Vagina (tissue), 2 donors: Measurements from ENCODE around the gene NR1H4. TPM values are rescaled to one million over a fixed set of nuclear protein-coding genes. Genes with fewer than 3 reads are reported as not detected.

Experiments used
- DNase-seq, 2 donors: peaks; one replicate each; pipeline ENCODE4 v3.0.0-alpha.2; 2017; ENCODE audit errors: extremely low spot score in 2 of 2
- H3K27ac ChIP-seq: fragments of 200-600 bp; sonication (generic); one replicate; pipeline ENCODE4 v1.5.1; 2019
- H3K27me3 ChIP-seq: fragments of 200-600 bp; sonication (generic); one replicate; pipeline ENCODE4 v1.5.1; 2019
- H3K36me3 ChIP-seq, 2 donors: fragments of 200-600 bp; sonication (generic); one replicate each; pipeline ENCODE4 v1.5.1; 2017 to 2019
- H3K4me1 ChIP-seq: fragments of 200-600 bp; sonication (generic); one replicate; pipeline ENCODE4 v1.5.1; 2019
- H3K4me3 ChIP-seq, 2 donors: fragments of 200-600 bp; sonication (generic); 1 replicate in 1 of 2; 2 replicates in 1 of 2; pipeline ENCODE4 v1.5.1; 2016 to 2019
- H3K9me3 ChIP-seq: fragments of 200-600 bp; sonication (generic); one replicate; pipeline ENCODE4 v1.5.1; 2019
- POLR2A ChIP-seq, 2 donors: fragments of 450-650 bp; IDR thresholded peaks; one replicate each; pipeline ENCODE4 v1.6.1; 2017; ENCODE audit warnings: antibody characterized with exemption in 2 of 2, mild to moderate bottlenecking in 2 of 2, moderate library complexity in 2 of 2
- POLR2AphosphoS5 ChIP-seq, 2 donors: sonication (generic); formaldehyde crosslinking; IDR thresholded peaks; one replicate each; pipeline ENCODE4 v1.9.0; 2017; ENCODE audit warnings: antibody characterized with exemption in 2 of 2, mild to moderate bottlenecking in 2 of 2, low read depth in 1 of 2; ENCODE audit not compliant: insufficient read depth in 1 of 2
- intact Hi-C: fragments of 100-400 bp; cut with DNase I; formaldehyde crosslinking; loops from one replicate; pipeline ENCODE4 v1.15.1; 2023
- total RNA-seq: library from RNA; depleted of rRNA; stranded (reverse); fragments of >200 nt; gene quantifications from one replicate; pipeline ENCODE4 v1.2.3, GENCODE V29; 2016
- TF ChIP-seq, protein P1 (sequence below), 3 experiments: fragments of 450-650 bp in 2 of 3; fragments of 200-600 bp in 1 of 3; sonication (generic) in 1 of 3; IDR thresholded peaks; one replicate each; pipeline ENCODE4 v1.5.1; 2017 to 2019; ENCODE audit warnings: antibody characterized with exemption in 3 of 3, mild to moderate bottlenecking in 2 of 3, moderate library complexity in 2 of 3

NR1H4 gene
- total RNA-seq, 1 donor from 2014 or later = not detected

DNA sequence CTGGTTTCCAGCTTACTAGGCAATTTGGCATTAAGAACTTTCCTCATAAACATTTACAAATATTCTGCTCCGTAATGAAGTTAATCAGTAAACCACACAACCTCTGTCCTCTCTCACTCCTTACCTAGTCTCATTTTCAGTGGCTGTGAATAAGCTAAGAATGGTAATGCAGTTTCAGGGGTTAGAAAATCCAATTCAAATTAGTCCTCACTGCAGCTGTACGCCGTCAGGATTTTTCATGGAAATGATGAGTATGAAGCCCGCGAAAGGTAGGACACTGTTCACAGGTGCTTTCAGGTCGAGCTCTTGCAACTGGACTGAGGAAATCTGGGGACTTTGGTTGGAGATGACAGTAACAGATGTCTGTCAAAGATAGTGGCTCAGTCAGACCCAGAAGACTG is 29.6 kb downstream of the NR1H4 start:
- no peaks in the 10 kb centered on the region for H3K4me1 ChIP-seq
- no peaks in the 10 kb centered on the region for H3K27me3 ChIP-seq
- intact Hi-C loops = no loop called here
- H3K36me3 ChIP-seq = no peaks in the 10 kb centered on the region
- TF ChIP-seq POLR2AphosphoS5 (IDR thresholded peaks at IDR 0.05; ENCODE audit: insufficient read depth in 1 of 2, low read depth in 1 of 2) (no peak), POLR2A (IDR thresholded peaks at IDR 0.05) (no peak)
- TF ChIP-seq, protein P1, sequence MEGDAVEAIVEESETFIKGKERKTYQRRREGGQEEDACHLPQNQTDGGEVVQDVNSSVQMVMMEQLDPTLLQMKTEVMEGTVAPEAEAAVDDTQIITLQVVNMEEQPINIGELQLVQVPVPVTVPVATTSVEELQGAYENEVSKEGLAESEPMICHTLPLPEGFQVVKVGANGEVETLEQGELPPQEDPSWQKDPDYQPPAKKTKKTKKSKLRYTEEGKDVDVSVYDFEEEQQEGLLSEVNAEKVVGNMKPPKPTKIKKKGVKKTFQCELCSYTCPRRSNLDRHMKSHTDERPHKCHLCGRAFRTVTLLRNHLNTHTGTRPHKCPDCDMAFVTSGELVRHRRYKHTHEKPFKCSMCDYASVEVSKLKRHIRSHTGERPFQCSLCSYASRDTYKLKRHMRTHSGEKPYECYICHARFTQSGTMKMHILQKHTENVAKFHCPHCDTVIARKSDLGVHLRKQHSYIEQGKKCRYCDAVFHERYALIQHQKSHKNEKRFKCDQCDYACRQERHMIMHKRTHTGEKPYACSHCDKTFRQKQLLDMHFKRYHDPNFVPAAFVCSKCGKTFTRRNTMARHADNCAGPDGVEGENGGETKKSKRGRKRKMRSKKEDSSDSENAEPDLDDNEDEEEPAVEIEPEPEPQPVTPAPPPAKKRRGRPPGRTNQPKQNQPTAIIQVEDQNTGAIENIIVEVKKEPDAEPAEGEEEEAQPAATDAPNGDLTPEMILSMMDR (IDR thresholded peaks at IDR 0.05) = no peak
- no peaks in the 10 kb centered on the region for H3K9me3 ChIP-seq
- H3K27ac ChIP-seq = no peak overlapping the region
- no peak for DNase-seq
- H3K4me3 ChIP-seq = no peak overlapping the region

DNA sequence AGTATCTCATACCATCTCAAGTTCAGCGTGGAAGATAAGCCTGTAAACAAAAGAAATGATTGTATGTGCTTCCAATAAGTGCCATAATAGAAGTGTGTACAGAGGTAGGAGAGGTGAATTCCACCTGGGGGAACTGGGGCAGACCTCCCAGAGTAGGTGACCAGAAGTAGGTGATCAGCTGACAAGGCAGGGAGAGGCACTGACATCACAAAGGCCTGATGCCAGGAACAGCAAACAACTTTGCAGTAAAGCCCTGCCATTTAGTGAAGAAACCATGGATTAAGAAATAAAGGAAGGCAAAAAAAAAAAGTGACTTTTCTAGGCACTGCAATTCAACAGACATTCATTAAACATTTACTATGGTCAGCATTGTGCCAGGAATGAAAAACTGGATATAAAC is 31.1 kb downstream of the NR1H4 start:
- TF ChIP-seq, protein P1 (IDR thresholded peaks at IDR 0.05) = no peak
- Histone ChIP-seq H3K27me3 (no peaks in the 10 kb centered on the region), H3K27ac (no peak overlapping the region)

DNA sequence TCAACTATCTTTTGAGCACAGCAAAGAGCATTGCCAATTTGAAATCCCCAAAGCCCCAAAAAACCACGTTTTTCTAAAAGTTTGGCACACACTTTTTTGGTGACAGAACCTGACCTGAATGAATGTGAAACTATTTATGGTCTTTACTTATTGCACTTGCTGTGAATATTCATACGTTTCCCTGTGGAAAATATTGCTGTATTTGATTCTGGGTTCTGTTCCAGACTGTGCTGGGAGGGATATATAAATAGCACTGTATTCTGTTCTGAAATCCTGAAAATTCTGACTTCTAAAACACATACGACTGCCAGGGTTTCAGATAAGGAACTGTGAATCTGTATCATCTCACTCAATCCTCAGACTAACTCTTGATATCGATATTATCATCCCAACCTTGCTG is 35.1 kb downstream of the NR1H4 start:
- intact Hi-C loops = no loop called here
- DNase-seq = no peak
- Histone ChIP-seq H3K4me1 (no peaks in the 10 kb centered on the region), H3K36me3 (no peaks in the 10 kb centered on the region), H3K9me3 (no peaks in the 10 kb centered on the region), H3K27me3 (no peaks in the 10 kb centered on the region), H3K27ac (no peak overlapping the region), H3K4me3 (no peak overlapping the region)
- TF ChIP-seq POLR2AphosphoS5 (IDR thresholded peaks at IDR 0.05; ENCODE audit: insufficient read depth in 1 of 2, low read depth in 1 of 2) = no peak

More for the DNA sequence above, 31.1 kb downstream of the NR1H4 start:
- no peaks in the 10 kb centered on the region for H3K4me1 ChIP-seq
- H3K9me3 ChIP-seq = no peaks in the 10 kb centered on the region
- H3K4me3 ChIP-seq = no peak overlapping the region
- intact Hi-C loops = no loop called here
- no peak for DNase-seq
- no peaks in the 10 kb centered on the region for H3K36me3 ChIP-seq

DNA sequence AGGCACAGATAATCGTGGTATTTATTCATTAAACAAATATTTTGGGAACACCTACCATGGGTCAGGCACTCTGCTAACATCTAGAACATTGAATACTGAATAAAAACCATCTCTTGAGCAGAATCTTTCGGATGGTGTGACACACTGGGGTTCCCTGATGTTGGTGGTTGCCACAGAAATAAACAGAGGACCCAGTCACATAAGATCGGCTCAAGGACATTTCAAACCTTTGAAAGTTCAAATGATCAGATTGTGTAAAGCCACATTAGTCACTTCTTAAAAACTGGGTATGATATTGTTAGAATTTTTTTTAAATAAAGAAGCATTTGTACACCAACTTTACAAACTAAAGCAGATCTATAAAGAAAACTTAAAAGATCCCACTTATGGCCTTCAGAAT is 39.0 kb downstream of the NR1H4 start:
- Histone ChIP-seq H3K9me3 (no peaks in the 10 kb centered on the region), H3K4me3 (no peak overlapping the region), H3K36me3 (no peaks in the 10 kb centered on the region), H3K27me3 (no peaks in the 10 kb centered on the region), H3K27ac (no peak overlapping the region), H3K4me1 (no peaks in the 10 kb centered on the region)
- intact Hi-C loops = no loop called here
- DNase-seq = no peak
- TF ChIP-seq POLR2A (IDR thresholded peaks at IDR 0.05) (no peak), POLR2AphosphoS5 (IDR thresholded peaks at IDR 0.05; ENCODE audit: insufficient read depth in 1 of 2, low read depth in 1 of 2) (no peak)
- TF ChIP-seq, protein P1 (IDR thresholded peaks at IDR 0.05) = no peak

DNA sequence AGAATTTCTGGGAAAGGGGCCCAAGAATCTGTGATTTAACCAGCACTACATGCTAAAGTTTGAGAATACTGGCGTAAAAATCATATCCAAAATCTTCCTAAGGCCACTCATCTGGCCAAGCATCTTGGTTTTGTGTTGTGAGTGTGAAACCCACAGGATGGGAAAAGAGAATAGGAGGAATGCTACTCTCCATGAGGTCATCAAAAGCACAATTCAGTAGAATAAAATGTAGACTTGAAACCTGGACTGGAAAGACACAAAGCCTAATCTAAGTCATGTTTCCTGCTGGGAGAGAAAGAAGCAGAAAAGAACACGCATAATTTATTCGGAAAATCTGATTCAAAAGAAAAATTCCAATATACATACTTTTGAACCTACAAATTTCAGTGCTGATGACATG is 42.3 kb downstream of the NR1H4 start:
- Histone ChIP-seq H3K27me3 (no peaks in the 10 kb centered on the region), H3K9me3 (no peaks in the 10 kb centered on the region), H3K4me3 (no peak overlapping the region), H3K4me1 (no peaks in the 10 kb centered on the region), H3K27ac (no peak overlapping the region), H3K36me3 (no peaks in the 10 kb centered on the region)
- intact Hi-C loops = no loop called here
- DNase-seq = no peak
- TF ChIP-seq POLR2AphosphoS5 (IDR thresholded peaks at IDR 0.05; ENCODE audit: insufficient read depth in 1 of 2, low read depth in 1 of 2) (no peak), POLR2A (IDR thresholded peaks at IDR 0.05) (no peak)
- TF ChIP-seq, protein P1 (IDR thresholded peaks at IDR 0.05) = no peak

DNA sequence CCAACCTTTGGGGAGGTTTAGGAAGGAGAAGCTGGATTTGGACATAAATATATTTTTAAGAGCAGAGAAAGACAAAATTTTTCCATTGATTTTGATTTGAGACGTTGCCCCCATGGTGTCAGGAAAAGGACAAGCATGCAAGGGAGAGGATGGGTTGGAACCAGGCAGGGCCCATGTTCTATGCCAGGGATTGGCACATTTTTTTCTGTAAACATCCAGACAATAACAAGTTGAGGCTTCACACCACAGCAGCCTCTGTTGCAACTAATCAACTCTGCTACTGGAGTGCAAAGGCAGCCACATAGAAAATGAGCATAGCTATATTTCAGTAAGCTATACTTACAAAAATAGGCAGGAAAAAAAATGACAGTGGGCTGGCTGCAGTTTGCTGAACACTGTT is 44.7 kb downstream of the NR1H4 start:
- Histone ChIP-seq H3K4me1 (no peaks in the 10 kb centered on the region), H3K36me3 (no peaks in the 10 kb centered on the region)
- TF ChIP-seq POLR2AphosphoS5 (IDR thresholded peaks at IDR 0.05; ENCODE audit: insufficient read depth in 1 of 2, low read depth in 1 of 2) = no peak
- TF ChIP-seq, protein P1 (IDR thresholded peaks at IDR 0.05) = no peak
- TF ChIP-seq POLR2A (IDR thresholded peaks at IDR 0.05) = no peak

More for the DNA sequence above, 44.7 kb downstream of the NR1H4 start:
- no peak overlapping the region for H3K4me3 ChIP-seq
- no peaks in the 10 kb centered on the region for H3K27me3 ChIP-seq
- no peaks in the 10 kb centered on the region for H3K9me3 ChIP-seq
- intact Hi-C loops = no loop called here
- no peak for DNase-seq
- no peak overlapping the region for H3K27ac ChIP-seq
